H1 (cell line): ENCODE measurements around the gene PALM3.
A peak's percentile ranks its signal among the peaks of the same experiment; 100 is the strongest.

Experiments
- CTCF ChIP-seq, 3 experiments: IDR thresholded peaks; 1 replicate in 2 of 3; 2 replicates in 1 of 3; pipeline versions ENCODE4 v1.5.1 to v1.6.1; 2011; ENCODE audit warnings: low read length in 3 of 3, mild to moderate bottlenecking in 3 of 3, inconsistent platforms in 2 of 3, low read depth in 1 of 3, moderate library complexity in 1 of 3; ENCODE audit not compliant: insufficient read depth in 1 of 3; ENCODE audit errors: control extremely low read depth in 1 of 3
- EGR1 ChIP-seq: IDR thresholded peaks from 2 replicates; pipeline ENCODE4 v1.6.1; 2011; ENCODE audit warnings: low read depth, low read length, borderline replicate concordance
- EZH2 ChIP-seq: fragments of 200-600 bp; sonication (generic); IDR thresholded peaks from 2 replicates; pipeline ENCODE4 v1.7.1; 2012; ENCODE audit warnings: low read depth, mild to moderate bottlenecking, moderate library complexity, low read length, inconsistent platforms; ENCODE audit not compliant: severe bottlenecking
- HDAC2 ChIP-seq, 2 experiments: fragments of 300-600 bp in 1 of 2; sonication (generic) in 1 of 2; IDR thresholded peaks; 2 replicates each; pipeline ENCODE4 v1.6.1; 2011 to 2012; ENCODE audit warnings: low read depth in 2 of 2, low read length in 2 of 2, mild to moderate bottlenecking in 2 of 2, moderate library complexity in 2 of 2, borderline replicate concordance in 1 of 2, inconsistent platforms in 1 of 2
- MAX ChIP-seq: IDR thresholded peaks from 2 replicates; pipeline ENCODE4 v1.6.1; 2012; ENCODE audit warnings: inconsistent platforms
- NANOG ChIP-seq: IDR thresholded peaks from 2 replicates; pipeline ENCODE4 v1.6.1; 2011; ENCODE audit warnings: low read length, low read depth, mild to moderate bottlenecking, inconsistent platforms; ENCODE audit not compliant: insufficient read depth, poor library complexity, severe bottlenecking
- POLR2A ChIP-seq, 2 experiments: IDR thresholded peaks; 1 replicate in 1 of 2; 2 replicates in 1 of 2; pipeline ENCODE4 v1.6.1; 2011; ENCODE audit warnings: low read depth in 2 of 2, low read length in 2 of 2, mild to moderate bottlenecking in 2 of 2; ENCODE audit errors: control extremely low read depth in 1 of 2
- RNF2 ChIP-seq: fragments of 200-900, 300-1000 bp; sonication (generic); IDR thresholded peaks from 2 replicates; pipeline ENCODE4 v1.7.1; 2016; ENCODE audit warnings: borderline replicate concordance, low read depth, mild to moderate bottlenecking, antibody characterized with exemption, low read length; ENCODE audit not compliant: poor library complexity, severe bottlenecking; ENCODE audit errors: missing control alignments
- SP1 ChIP-seq: IDR thresholded peaks from 2 replicates; pipeline ENCODE4 v1.6.1; 2011; ENCODE audit warnings: low read depth, low read length
- YY1 ChIP-seq: IDR thresholded peaks from 2 replicates; pipeline ENCODE4 v1.6.1; 2011; ENCODE audit warnings: low read depth, mild to moderate bottlenecking, low read length

- no peak for TF ChIP-seq POLR2A (IDR thresholded peaks at IDR 0.05; ENCODE audit: control extremely low read depth in 1 of 2, low read depth in 2 of 2, low read length in 2 of 2)
- no peak for TF ChIP-seq MAX
- no peak for TF ChIP-seq EGR1
- TF ChIP-seq NANOG = no peak
- TF ChIP-seq EZH2 = no peak
- peak in 1 of 2 experiments; percentile 88; a peak in 1 of 4 replicates for TF ChIP-seq HDAC2 (IDR thresholded peaks at IDR 0.05; ENCODE audit: borderline replicate concordance in 1 of 2, low read depth in 2 of 2, low read length in 2 of 2)
- TF ChIP-seq SP1 = no peak
- TF ChIP-seq YY1 = peak; percentile 48; the same call in 1 of the 2 replicates
- TF ChIP-seq CTCF (IDR thresholded peaks at IDR 0.05; ENCODE audit: control extremely low read depth in 1 of 3, insufficient read depth in 1 of 3, low read depth in 1 of 3, low read length in 3 of 3) = peak; percentile 74 to 96 (median 83)
- no peak for TF ChIP-seq RNF2
Observed at GRCh38 chr19:14059093-14059480, 2.8 kb downstream of the PALM3 start.
